Right lobe of liver (tissue), 6 donors: Measurements from ENCODE around the gene RNF11. TPM values are rescaled to one million over a fixed set of nuclear protein-coding genes. Genes with fewer than 3 reads are reported as not detected.

Experiments
- ATAC-seq, 4 donors: fragments of 200-7000 bp; cut with Tn5 transposase; one replicate each; pipeline ENCODE4 v1.9.1; 2020; ENCODE audit warnings: mild to moderate bottlenecking in 4 of 4, moderate library complexity in 4 of 4
- DNase-seq, 3 donors: peaks; one replicate each; pipeline ENCODE4 v3.0.0-alpha.2; 2020
- H3K27ac ChIP-seq, 3 donors: fragments of 200-600 bp; one replicate each; pipeline ENCODE4 v1.8.0; 2022
- H3K27me3 ChIP-seq, 2 donors: fragments of 200-600 bp; one replicate each; pipeline ENCODE4 v1.8.0; 2022
- H3K36me3 ChIP-seq, 4 donors: fragments of 200-600 bp; sonication (generic) in 1 of 4; one replicate each; pipeline versions ENCODE4 v1.5.1 to v1.8.0; 2017 to 2022; ENCODE audit warnings: control low read depth in 1 of 4
- H3K4me1 ChIP-seq, 4 donors: fragments of 200-600 bp; sonication (generic) in 1 of 4; one replicate each; pipeline versions ENCODE4 v1.5.1 to v1.8.0; 2017 to 2022; ENCODE audit warnings: control low read depth in 1 of 4
- H3K4me3 ChIP-seq, 3 donors: fragments of 200-600 bp; one replicate each; pipeline ENCODE4 v1.8.0; 2022
- H3K9me3 ChIP-seq, 4 donors: fragments of 200-600 bp; sonication (generic) in 1 of 4; one replicate each; pipeline versions ENCODE4 v1.5.1 to v1.8.0; 2017 to 2022; ENCODE audit warnings: control low read depth in 1 of 4
- POLR2A ChIP-seq: fragments of 450-650 bp; IDR thresholded peaks from one replicate; pipeline ENCODE4 v1.6.1; 2017; ENCODE audit warnings: antibody characterized with exemption, mild to moderate bottlenecking
- WGBS: methylation state at CpG from one replicate; pipeline ENCODE4 v1.1.6; 2018; ENCODE audit warnings: low coverage, low lambda C conversion rate; ENCODE audit not compliant: insufficient coverage; ENCODE audit errors: missing lambda C conversion rate; 5-methylcytosine and 5-hydroxymethylcytosine counted together
- intact Hi-C, 2 donors: fragments of 100-400 bp; cut with DNase I; formaldehyde crosslinking; loops; one replicate each; pipeline versions ENCODE4 v1.11.2 to v1.14.1; 2022
- total RNA-seq, 6 experiments: library from RNA; depleted of rRNA in 2 of 6; stranded (reverse); fragments of >200 nt in 2 of 6; fragmentation: NEBNext Ultra II Directional in 3 of 6; extraction: Animal tissue kit (Norgen Biotek cat#: 25700) in 3 of 6; gene quantifications; one replicate each; pipeline versions ENCODE4 v1.1.0 to v1.2.4, GENCODE V29; 2016 to 2023
- TF ChIP-seq, protein P1 (sequence below), 4 donors: fragments of 200-600 bp in 3 of 4; fragments of 450-650 bp in 1 of 4; IDR thresholded peaks; one replicate each; pipeline versions ENCODE4 v1.5.1 to v1.8.0; 2016 to 2022; ENCODE audit warnings: antibody characterized with exemption in 4 of 4, mild to moderate bottlenecking in 2 of 4
- donor health status: DM: no; HTN: yes; CAD: no.
- donor health status: DM: no; HTN: no; CAD: no.
- donor health status: DM: no; HTN: no; CAD: no.
- donor health status: DM: no; HTN: yes; CAD: no.
- donor health status: DM: no; HTN: yes; CAD: no.

The RNF11 gene
- total RNA-seq, 6 experiments from 2014 or later: 35.1 to 60.1 (median 50.0) TPM

DNA sequence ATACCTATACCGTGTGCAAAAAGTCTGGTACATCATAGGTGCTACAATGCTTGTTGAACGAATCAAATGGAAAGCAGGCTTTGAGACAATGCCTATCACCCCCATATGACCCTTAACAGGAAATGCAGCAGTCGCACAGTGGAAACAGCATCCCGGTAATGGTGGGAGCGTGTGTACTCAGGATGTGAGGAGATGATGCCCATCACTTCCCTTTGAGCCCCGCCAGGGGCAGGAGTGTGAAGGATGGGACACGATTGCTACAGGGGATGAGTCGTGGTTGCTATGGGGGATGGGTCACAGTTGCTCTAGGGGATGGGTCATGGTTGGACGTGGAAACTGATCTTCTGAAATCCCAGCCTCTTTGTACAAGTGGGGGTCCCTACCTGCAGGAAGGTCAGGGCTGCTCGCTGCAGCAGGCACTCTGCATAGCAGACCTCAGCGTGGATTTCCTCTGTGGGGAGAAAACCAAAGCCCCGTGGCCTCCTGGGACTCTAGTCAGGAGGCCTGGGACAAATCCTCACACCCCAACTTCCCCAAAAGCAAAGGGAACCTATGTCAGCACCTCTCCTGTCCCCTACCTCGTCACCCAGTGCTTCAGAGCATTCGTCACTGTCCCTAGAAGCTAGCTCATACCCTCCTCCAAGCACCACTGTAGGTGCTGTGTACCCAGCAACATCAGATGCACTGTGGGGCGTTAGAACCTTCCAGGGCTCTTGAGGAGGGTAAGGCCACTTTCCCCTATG, 75.0 kb downstream of the RNF11 start:
- DNase-seq (no peak), ATAC-seq (no peak)
- H3K4me3 ChIP-seq: no peak overlapping the region
- H3K27me3 ChIP-seq: no peaks in the 10 kb centered on the region
- H3K9me3 ChIP-seq: no peaks in the 10 kb centered on the region
- H3K4me1 ChIP-seq: peaks cover 2 to 11% (median 6%) of the 10 kb centered on the region in 4 donors
- TF ChIP-seq POLR2A: no peak
- TF ChIP-seq, protein P1, sequence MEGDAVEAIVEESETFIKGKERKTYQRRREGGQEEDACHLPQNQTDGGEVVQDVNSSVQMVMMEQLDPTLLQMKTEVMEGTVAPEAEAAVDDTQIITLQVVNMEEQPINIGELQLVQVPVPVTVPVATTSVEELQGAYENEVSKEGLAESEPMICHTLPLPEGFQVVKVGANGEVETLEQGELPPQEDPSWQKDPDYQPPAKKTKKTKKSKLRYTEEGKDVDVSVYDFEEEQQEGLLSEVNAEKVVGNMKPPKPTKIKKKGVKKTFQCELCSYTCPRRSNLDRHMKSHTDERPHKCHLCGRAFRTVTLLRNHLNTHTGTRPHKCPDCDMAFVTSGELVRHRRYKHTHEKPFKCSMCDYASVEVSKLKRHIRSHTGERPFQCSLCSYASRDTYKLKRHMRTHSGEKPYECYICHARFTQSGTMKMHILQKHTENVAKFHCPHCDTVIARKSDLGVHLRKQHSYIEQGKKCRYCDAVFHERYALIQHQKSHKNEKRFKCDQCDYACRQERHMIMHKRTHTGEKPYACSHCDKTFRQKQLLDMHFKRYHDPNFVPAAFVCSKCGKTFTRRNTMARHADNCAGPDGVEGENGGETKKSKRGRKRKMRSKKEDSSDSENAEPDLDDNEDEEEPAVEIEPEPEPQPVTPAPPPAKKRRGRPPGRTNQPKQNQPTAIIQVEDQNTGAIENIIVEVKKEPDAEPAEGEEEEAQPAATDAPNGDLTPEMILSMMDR (IDR thresholded peaks at IDR 0.05): no peak
- 70% methylated on average over 9 of the region's 15 CpGs for WGBS
- intact Hi-C loops: no loop called here
- H3K27ac ChIP-seq: no peak overlapping the region
- H3K36me3 ChIP-seq: no peaks in the 10 kb centered on the region

GRCh38 chr1:51311826-51312225, 75.8 kb downstream of the RNF11 start:
- ATAC-seq (no peak), DNase-seq (no peak)
- TF ChIP-seq, protein P1 (IDR thresholded peaks at IDR 0.05): no peak
- no peak for TF ChIP-seq POLR2A
- Histone ChIP-seq H3K4me3 (no peak overlapping the region), H3K36me3 (no peaks in the 10 kb centered on the region), H3K4me1 (peaks cover 2 to 11% (median 6%) of the 10 kb centered on the region in 4 donors), H3K27me3 (no peaks in the 10 kb centered on the region), H3K27ac (no peak overlapping the region), H3K9me3 (no peaks in the 10 kb centered on the region)
- intact Hi-C loops: no loop called here
- 95% methylated on average over 4 of the region's 5 CpGs for WGBS

- DNase-seq (peak in 1 of 3 donors; percentile 18), ATAC-seq (no peak)
- Histone ChIP-seq H3K4me3 (no peak overlapping the region), H3K4me1 (peaks cover 2 to 11% (median 6%) of the 10 kb centered on the region in 4 donors), H3K9me3 (no peaks in the 10 kb centered on the region), H3K36me3 (no peaks in the 10 kb centered on the region), H3K27ac (no peak overlapping the region), H3K27me3 (no peaks in the 10 kb centered on the region)
- no CpG with 5 or more reads among the region's 4 CpGs for WGBS
- intact Hi-C loops: no loop called here
- TF ChIP-seq, protein P1 (IDR thresholded peaks at IDR 0.05): no peak
- no peak for TF ChIP-seq POLR2A
Measured at GRCh38 chr1:51312718-51313117, 76.6 kb downstream of the RNF11 start.

DNA sequence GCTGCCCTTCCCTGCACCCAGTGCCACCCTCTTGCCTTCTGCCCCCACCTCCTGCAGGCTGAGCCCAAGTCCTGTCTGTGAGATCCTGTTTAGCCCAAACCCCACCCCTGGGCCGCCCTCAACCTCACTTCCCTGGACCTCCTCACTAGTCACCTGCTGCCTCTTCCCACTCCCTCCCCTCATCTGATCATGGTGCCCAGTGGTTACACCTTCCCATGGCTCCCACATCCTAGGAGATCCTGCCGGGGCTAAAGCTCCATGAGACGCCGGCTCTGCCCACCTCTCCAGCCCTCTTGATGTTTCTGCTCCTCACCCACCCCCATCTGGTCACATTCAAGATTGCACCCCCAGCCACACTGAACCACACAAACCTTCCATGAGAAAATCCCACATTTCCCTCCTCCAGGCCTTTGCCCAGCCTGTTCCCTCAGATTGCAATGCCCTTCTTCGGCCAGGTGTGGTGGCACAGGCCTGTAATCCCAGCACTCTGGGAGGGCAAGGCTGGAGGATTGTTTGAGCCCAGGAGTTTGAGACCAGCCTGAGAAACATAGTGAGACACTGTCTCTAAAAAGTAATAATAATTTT, 77.3 kb downstream of the RNF11 start:
- TF ChIP-seq POLR2A: no peak
- TF ChIP-seq, protein P1 (IDR thresholded peaks at IDR 0.05): peak; percentile 6 to 33 (median 24)
- Histone ChIP-seq H3K36me3 (no peaks in the 10 kb centered on the region), H3K4me3 (no peak overlapping the region), H3K27ac (peak overlapping the region in 1 of 3 donors; percentile 71), H3K9me3 (no peaks in the 10 kb centered on the region), H3K27me3 (no peaks in the 10 kb centered on the region), H3K4me1 (peaks cover 2 to 11% (median 6%) of the 10 kb centered on the region in 4 donors)
- peak in 1 of 3 donors; percentile 37 for DNase-seq
- 92% methylated on average over 4 of the region's 5 CpGs for WGBS
- intact Hi-C loops: no loop called here
- peak in 3 of 4 donors; percentile 9 to 42 (median 29) for ATAC-seq
